NOMO-1 treated with dmso at 0.1 percent for 144 hours (cell line): Measurements from ENCODE around the gene DNM2.
"Not testable (repeated sequence)": the region's sequence is repeated elsewhere in the genome, so short reads cannot be mapped to it uniquely, and the experiment has no call there.

Source experiments
- DNase-seq: peaks from one replicate; lab custom pipeline; 2025; ENCODE audit not compliant: unreplicated experiment; lab: John Stamatoyannopoulos, UW

DNM2 gene

GRCh38 chr19:10724573-10725071 is 6.7 kb downstream of the DNM2 start:
- DNase-seq = no peak

GRCh38 chr19:10725415-10725814 is 7.5 kb downstream of the DNM2 start:
- no peak for DNase-seq

GRCh38 chr19:10726268-10726667 is 8.4 kb downstream of the DNM2 start:
- no peak for DNase-seq

- no peak for DNase-seq
Observed at GRCh38 chr19:10727685-10728201, 9.9 kb downstream of the DNM2 start.

- DNase-seq = no peak
Observed at GRCh38 chr19:10729411-10729810, 11.5 kb downstream of the DNM2 start.

- no peak for DNase-seq
Observed at GRCh38 chr19:10730932-10731331, 13.1 kb downstream of the DNM2 start.

- DNase-seq = no peak
Observed at GRCh38 chr19:10735741-10736140, 17.9 kb downstream of the DNM2 start.

GRCh38 chr19:10736189-10736588 is 18.3 kb downstream of the DNM2 start:
- no peak for DNase-seq

- DNase-seq = no peak
Observed at GRCh38 chr19:10736916-10737551, 19.2 kb downstream of the DNM2 start.

- no peak for DNase-seq
Observed at GRCh38 chr19:10737722-10738121, 19.8 kb downstream of the DNM2 start.

- DNase-seq = no peak
Observed at GRCh38 chr19:10740798-10741197, 22.9 kb downstream of the DNM2 start.

- no peak for DNase-seq
Observed at GRCh38 chr19:10742476-10742875, 24.6 kb downstream of the DNM2 start.

- no peak for DNase-seq
Observed at GRCh38 chr19:10744253-10744798, 26.4 kb downstream of the DNM2 start.

- DNase-seq = no peak
Observed at GRCh38 chr19:10744801-10745293, 27.0 kb downstream of the DNM2 start.

- DNase-seq = not testable (repeated sequence)
Observed at GRCh38 chr19:10746437-10746836, 28.6 kb downstream of the DNM2 start.

GRCh38 chr19:10747271-10747670 is 29.4 kb downstream of the DNM2 start:
- DNase-seq = no peak

- DNase-seq = no peak
Observed at GRCh38 chr19:10747674-10748073, 29.8 kb downstream of the DNM2 start.

GRCh38 chr19:10748195-10748926 is 30.5 kb downstream of the DNM2 start:
- DNase-seq = no peak

- DNase-seq = no peak
Observed at GRCh38 chr19:10748927-10749434, 31.1 kb downstream of the DNM2 start.

- DNase-seq = no peak
Observed at GRCh38 chr19:10749435-10750384, 31.8 kb downstream of the DNM2 start.
